Measurements from ENCODE around the gene IQGAP3. TPM values are rescaled to one million over a fixed set of nuclear protein-coding genes. Genes with fewer than 3 reads are reported as not detected.
A peak's percentile ranks its signal among the peaks of the same experiment; 100 is the strongest.

IQGAP3 gene
- total RNA-seq, 4 donors from 2014 or later, result 7.1 to 12.8 (median 8.6) TPM

- H3K27me3 ChIP-seq, result no peaks in the 10 kb centered on the region
- H3K36me3 ChIP-seq, result peaks cover 0 to 13% (median 0%) of the 10 kb centered on the region in 3 donors
- WGBS, 2 donors, result 55 to 56% methylated on average over 4 to 5 of the region's 5 CpGs
- H3K4me1 ChIP-seq, result peaks cover 0 to 6% (median 0%) of the 10 kb centered on the region in 3 donors
- intact Hi-C loops (cut with DNase I), result no loop called here
- TF ChIP-seq POLR2A (IDR thresholded peaks at IDR 0.05), result no peak
- TF ChIP-seq CTCF (IDR thresholded peaks at IDR 0.05), result no peak
- no peak overlapping the region for H3K4me3 ChIP-seq
- no peaks in the 10 kb centered on the region for H3K9me3 ChIP-seq
- H3K27ac ChIP-seq, result no peak overlapping the region
- no peak for DNase-seq
Observed at GRCh38 chr1:156528231-156528630, 44.1 kb downstream of the IQGAP3 start.

- peaks cover 0 to 6% (median 0%) of the 10 kb centered on the region in 3 donors for H3K4me1 ChIP-seq
- TF ChIP-seq CTCF (IDR thresholded peaks at IDR 0.05) (no peak), POLR2A (IDR thresholded peaks at IDR 0.05) (no peak)
Observed at GRCh38 chr1:156527584-156527983, 44.8 kb downstream of the IQGAP3 start.

GRCh38 chr1:156525856-156526489, 46.4 kb downstream of the IQGAP3 start:
- Histone ChIP-seq H3K4me3 (no peak overlapping the region), H3K9me3 (no peaks in the 10 kb centered on the region), H3K36me3 (peaks cover 0 to 12% (median 0%) of the 10 kb centered on the region in 3 donors), H3K4me1 (peaks cover 0 to 6% (median 0%) of the 10 kb centered on the region in 3 donors), H3K27me3 (no peaks in the 10 kb centered on the region), H3K27ac (no peak overlapping the region)
- TF ChIP-seq CTCF (IDR thresholded peaks at IDR 0.05) (no peak), POLR2A (IDR thresholded peaks at IDR 0.05) (no peak)
- no peak for DNase-seq
- intact Hi-C loops (cut with DNase I), result no loop called here
- 79 to 100% methylated on average over 2 of the region's 2 CpGs for WGBS, 2 donors

More at GRCh38 chr1:156527584-156527983, 44.8 kb downstream of the IQGAP3 start:
- WGBS, 2 donors, result 83 to 88% methylated on average over 2 of the region's 2 CpGs
- no peaks in the 10 kb centered on the region for H3K9me3 ChIP-seq
- DNase-seq, result no peak
- no peak overlapping the region for H3K27ac ChIP-seq
- H3K27me3 ChIP-seq, result no peaks in the 10 kb centered on the region
- H3K36me3 ChIP-seq, result peaks cover 0 to 13% (median 0%) of the 10 kb centered on the region in 3 donors
- H3K4me3 ChIP-seq, result no peak overlapping the region
- intact Hi-C loops (cut with DNase I), result no loop called here

GRCh38 chr1:156525071-156525501, 47.3 kb downstream of the IQGAP3 start:
- Histone ChIP-seq H3K27ac (peak overlapping the region in 1 of 4 donors; percentile 18), H3K9me3 (no peaks in the 10 kb centered on the region), H3K4me3 (no peak overlapping the region), H3K27me3 (no peaks in the 10 kb centered on the region), H3K36me3 (peaks cover 0 to 3% (median 0%) of the 10 kb centered on the region in 3 donors), H3K4me1 (peaks cover 0 to 6% (median 0%) of the 10 kb centered on the region in 3 donors)
- intact Hi-C loops (cut with DNase I), result no loop called here
- TF ChIP-seq CTCF (IDR thresholded peaks at IDR 0.05), result no peak
- no peak for TF ChIP-seq POLR2A (IDR thresholded peaks at IDR 0.05)
- no peak for DNase-seq
- 63 to 69% methylated on average over 6 of the region's 6 CpGs for WGBS, 2 donors

- TF ChIP-seq POLR2A (IDR thresholded peaks at IDR 0.05), result no peak
- intact Hi-C loops (cut with DNase I), result no loop called here
- Histone ChIP-seq H3K4me3 (no peak overlapping the region), H3K4me1 (peaks cover 0 to 6% (median 0%) of the 10 kb centered on the region in 3 donors), H3K9me3 (no peaks in the 10 kb centered on the region), H3K27me3 (no peaks in the 10 kb centered on the region), H3K27ac (peak overlapping the region in 1 of 4 donors; percentile 18), H3K36me3 (no peaks in the 10 kb centered on the region)
- 57 to 65% methylated on average over 3 of the region's 3 CpGs for whole genome bisulfite sequencing, 2 donors
- DNase-seq, result no peak
Observed at GRCh38 chr1:156524481-156524869, 47.9 kb downstream of the IQGAP3 start.

All from esophagus squamous epithelium (tissue), 5 donors.